Urinary bladder (tissue), 4 donors: ENCODE data around the gene CD151. TPM values are rescaled to one million over a fixed set of nuclear protein-coding genes. Genes with fewer than 3 reads are reported as not detected.
A peak's percentile ranks its signal among the peaks of the same experiment; 100 is the strongest.

Experiments used
- DNase-seq: peaks from one replicate; pipeline ENCODE4 v3.0.0-alpha.2; 2015; ENCODE audit errors: extremely low spot score
- H3K27ac ChIP-seq: one replicate; pipeline ENCODE4 v1.5.1; 2013; ENCODE audit warnings: low read depth, mild to moderate bottlenecking, moderate library complexity
- H3K36me3 ChIP-seq: one replicate; pipeline ENCODE4 v1.6.1; 2013; ENCODE audit warnings: mild to moderate bottlenecking, moderate library complexity; ENCODE audit not compliant: insufficient read depth
- H3K4me1 ChIP-seq: one replicate; pipeline ENCODE4 v1.6.1; 2013; ENCODE audit warnings: mild to moderate bottlenecking, moderate library complexity; ENCODE audit not compliant: insufficient read depth
- H3K4me3 ChIP-seq: one replicate; pipeline ENCODE4 v1.5.1; 2013; ENCODE audit warnings: low read depth, low read length
- WGBS: extraction: QIAGEN DNeasy Blood & Tissue Kit; methylation state at CpG from one replicate; pipeline ENCODE4 v1.1.7; 2013; 5-methylcytosine and 5-hydroxymethylcytosine counted together
- polyA plus RNA-seq: library from polyadenylated mRNA; stranded (reverse); fragments of 200-250 nt; gene quantifications from one replicate; pipeline ENCODE4 v1.2.3, GENCODE V29; 2013
- total RNA-seq: library from RNA; depleted of rRNA; stranded (reverse); fragments of >200 nt; gene quantifications from one replicate; pipeline ENCODE4 v1.2.3, GENCODE V29; 2014
- donor health status: healthy with polysubstance abuse.
- donor health status: healthy.

CD151 gene
- total and polyA plus RNA-seq, 2 donors: 115 to 692 TPM

GRCh38 chr11:853682-854448, 21.1 kb downstream of the CD151 start:
- Histone ChIP-seq H3K27ac (no peak overlapping the region), H3K36me3 (no peaks in the 10 kb centered on the region), H3K4me3 (no peak overlapping the region), H3K4me1 (no peaks in the 10 kb centered on the region)
- DNase-seq: no peak
- WGBS: 90% methylated on average over 27 of the region's 27 CpGs

- Histone ChIP-seq H3K36me3 (no peaks in the 10 kb centered on the region), H3K27ac (no peak overlapping the region), H3K4me1 (no peaks in the 10 kb centered on the region), H3K4me3 (no peak overlapping the region)
- no peak for DNase-seq
- 80% methylated on average over 20 of the region's 20 CpGs for WGBS
These were observed 22.0 kb downstream of the CD151 start for GRCh38 chr11:854601-855329.

GRCh38 chr11:855330-855674, 22.6 kb downstream of the CD151 start:
- no peak overlapping the region for H3K27ac ChIP-seq
- no peaks in the 10 kb centered on the region for H3K4me1 ChIP-seq
- H3K36me3 ChIP-seq: no peaks in the 10 kb centered on the region
- no peak overlapping the region for H3K4me3 ChIP-seq
- no peak for DNase-seq
- 84% methylated on average over 7 of the region's 7 CpGs for WGBS

GRCh38 chr11:855796-856195, 23.0 kb downstream of the CD151 start:
- Histone ChIP-seq H3K4me3 (no peak overlapping the region), H3K4me1 (no peaks in the 10 kb centered on the region), H3K27ac (no peak overlapping the region), H3K36me3 (no peaks in the 10 kb centered on the region)
- 83% methylated on average over 12 of the region's 12 CpGs for WGBS
- no peak for DNase-seq

- Histone ChIP-seq H3K27ac (no peak overlapping the region), H3K36me3 (no peaks in the 10 kb centered on the region), H3K4me3 (no peak overlapping the region), H3K4me1 (no peaks in the 10 kb centered on the region)
- no peak for DNase-seq
- 73% methylated on average over 8 of the region's 8 CpGs for WGBS
These were observed 23.6 kb downstream of the CD151 start for GRCh38 chr11:856397-856796.

- Histone ChIP-seq H3K36me3 (no peaks in the 10 kb centered on the region), H3K4me3 (no peak overlapping the region), H3K4me1 (no peaks in the 10 kb centered on the region), H3K27ac (no peak overlapping the region)
- 85% methylated on average over 27 of the region's 27 CpGs for WGBS
- no peak for DNase-seq
These were observed 25.5 kb downstream of the CD151 start for GRCh38 chr11:858053-858761.

GRCh38 chr11:858762-859339, 26.1 kb downstream of the CD151 start:
- DNase-seq: no peak
- no peaks in the 10 kb centered on the region for H3K4me1 ChIP-seq
- no peak overlapping the region for H3K4me3 ChIP-seq
- H3K36me3 ChIP-seq: no peaks in the 10 kb centered on the region
- 83% methylated on average over 37 of the region's 37 CpGs for WGBS
- H3K27ac ChIP-seq: no peak overlapping the region

GRCh38 chr11:859394-860131, 26.8 kb downstream of the CD151 start:
- no peak overlapping the region for H3K27ac ChIP-seq
- peak; percentile 74 for DNase-seq
- H3K4me3 ChIP-seq: no peak overlapping the region
- no peaks in the 10 kb centered on the region for H3K4me1 ChIP-seq
- WGBS: 40% methylated on average over 31 of the region's 31 CpGs
- H3K36me3 ChIP-seq: no peaks in the 10 kb centered on the region

GRCh38 chr11:860234-861104, 27.7 kb downstream of the CD151 start:
- H3K4me3 ChIP-seq: no peak overlapping the region
- 79% methylated on average over 21 of the region's 21 CpGs for WGBS
- no peak overlapping the region for H3K27ac ChIP-seq

GRCh38 chr11:861105-861479, 28.3 kb downstream of the CD151 start:
- 92% methylated on average over 14 of the region's 14 CpGs for WGBS
- no peak for DNase-seq
- Histone ChIP-seq H3K27ac (no peak overlapping the region), H3K4me1 (no peaks in the 10 kb centered on the region), H3K36me3 (no peaks in the 10 kb centered on the region), H3K4me3 (no peak overlapping the region)

More at GRCh38 chr11:860234-861104, 27.7 kb downstream of the CD151 start:
- H3K4me1 ChIP-seq: no peaks in the 10 kb centered on the region
- DNase-seq: no peak
- H3K36me3 ChIP-seq: no peaks in the 10 kb centered on the region

- 45% methylated on average over 20 of the region's 20 CpGs for WGBS
- Histone ChIP-seq H3K4me3 (no peak overlapping the region), H3K4me1 (no peaks in the 10 kb centered on the region), H3K36me3 (no peaks in the 10 kb centered on the region), H3K27ac (no peak overlapping the region)
- DNase-seq: no peak
These were observed 29.4 kb downstream of the CD151 start for GRCh38 chr11:862081-862661.

GRCh38 chr11:862696-863022, 29.9 kb downstream of the CD151 start:
- H3K4me1 ChIP-seq: no peaks in the 10 kb centered on the region
- no peak overlapping the region for H3K27ac ChIP-seq
- DNase-seq: no peak
- WGBS: 67% methylated on average over 12 of the region's 12 CpGs
- H3K4me3 ChIP-seq: no peak overlapping the region
- no peaks in the 10 kb centered on the region for H3K36me3 ChIP-seq
